H1 (cell line): ENCODE measurements around the gene CABP4. TPM values are rescaled to one million over a fixed set of nuclear protein-coding genes. Genes with fewer than 3 reads are reported as not detected.

Experiments
- CTCF ChIA-PET: fragments of 300-600 bp; sonication (Branson Sonifier 250); formaldehyde crosslinking; loops from one replicate; lab custom pipeline; 2021; ENCODE audit not compliant: partially characterized antibody; lab: Charles Lee
- POLR2A ChIA-PET: fragments of 300-600 bp; sonication (Branson Sonifier 250); formaldehyde crosslinking; loops from one replicate; lab custom pipeline; 2021; ENCODE audit warnings: inconsistent platforms; ENCODE audit not compliant: partially characterized antibody; lab: Charles Lee
- DNase-seq, 2 experiments: peaks; one replicate each; pipeline versions ENCODE4 v3.0.0 to v3.0.0-alpha.2; 2010 to 2022; ENCODE audit warnings: low spot score in 2 of 2, low read depth in 1 of 2, mixed read lengths in 1 of 2
- FAIRE-seq: peaks from 2 replicates; lab custom pipeline; 2011; peaks lifted over from hg19 to GRCh38; lab: Jason Lieb, UNC
- H2AFZ ChIP-seq: 2 replicates; pipeline ENCODE4 v1.8.1; 2012; ENCODE audit warnings: low read length, inconsistent platforms
- H2AK5ac ChIP-seq: 2 replicates; pipeline ENCODE4 v1.6.1; 2013; ENCODE audit warnings: low read depth, low read length
- H2BK120ac ChIP-seq: replicated peaks from 2 replicates; pipeline ENCODE3; 2013; ENCODE audit warnings: low read depth, low read length, inconsistent platforms
- H2BK12ac ChIP-seq: 2 replicates; pipeline ENCODE4 v1.6.1; 2013; ENCODE audit warnings: low read depth, low read length
- H2BK15ac ChIP-seq: 2 replicates; pipeline ENCODE4 v1.6.1; 2013; ENCODE audit warnings: low read length
- H2BK20ac ChIP-seq: 2 replicates; pipeline ENCODE4 v1.6.1; 2013; ENCODE audit warnings: low read length
- H2BK5ac ChIP-seq: 2 replicates; pipeline ENCODE4 v1.6.1; 2013; ENCODE audit warnings: low read depth, low read length
- H3K14ac ChIP-seq: 2 replicates; pipeline ENCODE4 v1.6.1; 2013; ENCODE audit warnings: inconsistent platforms; ENCODE audit not compliant: insufficient read length
- H3K18ac ChIP-seq: 2 replicates; pipeline ENCODE4 v1.6.1; 2013; ENCODE audit warnings: low read length; ENCODE audit errors: extremely low read depth
- H3K23ac ChIP-seq: 2 replicates; pipeline ENCODE4 v1.6.1; 2013; ENCODE audit warnings: inconsistent platforms; ENCODE audit not compliant: insufficient read length
- H3K23me2 ChIP-seq: 2 replicates; pipeline ENCODE4 v1.6.1; 2013; ENCODE audit warnings: low read depth, low read length
- H3K27ac ChIP-seq: 2 replicates; pipeline ENCODE4 v1.6.1; 2011; ENCODE audit warnings: low read depth, low read length, inconsistent platforms
- H3K27me3 ChIP-seq, 4 experiments: replicated peaks in 1 of 4; 1 replicate in 1 of 4; 2 replicates in 3 of 4; pipeline versions ENCODE4 v1.6.1 to v1.8.1; 2011 to 2013; ENCODE audit warnings: low read length in 3 of 4, mild to moderate bottlenecking in 3 of 4, inconsistent platforms in 2 of 4, mixed read lengths in 2 of 4, moderate library complexity in 1 of 4; ENCODE audit not compliant: control insufficient read depth in 3 of 4, insufficient read depth in 3 of 4; ENCODE audit errors: extremely low read depth in 1 of 4
- H3K36me3 ChIP-seq, 4 experiments: 2 replicates each; pipeline versions ENCODE4 v1.6.1 to v1.8.1; 2011 to 2013; ENCODE audit warnings: mild to moderate bottlenecking in 4 of 4, low read length in 3 of 4, moderate library complexity in 2 of 4, control low read depth in 1 of 4, inconsistent platforms in 1 of 4; ENCODE audit not compliant: insufficient read depth in 4 of 4, control insufficient read depth in 2 of 4
- H3K4ac ChIP-seq: replicated peaks from 2 replicates; pipeline ENCODE3; 2013; ENCODE audit warnings: low read length, low read depth, mixed read lengths, inconsistent platforms; ENCODE audit not compliant: insufficient read length
- H3K4me1 ChIP-seq, 4 experiments: replicated peaks in 1 of 4; 1 replicate in 1 of 4; 2 replicates in 3 of 4; pipeline versions ENCODE4 v1.6.1 to v1.8.1; 2011 to 2013; ENCODE audit warnings: low read length in 3 of 4, inconsistent platforms in 2 of 4, mixed read lengths in 1 of 4; ENCODE audit not compliant: insufficient read depth in 4 of 4, control insufficient read depth in 3 of 4
- H3K4me2 ChIP-seq, 2 experiments: 2 replicates each; pipeline versions ENCODE4 v1.6.1 to v1.8.1; 2011 to 2013; ENCODE audit warnings: low read depth in 2 of 2, low read length in 2 of 2, control low read depth in 1 of 2, inconsistent platforms in 1 of 2, mild to moderate bottlenecking in 1 of 2; ENCODE audit not compliant: insufficient read depth in 1 of 2
- H3K4me3 ChIP-seq, 4 experiments: fragments of 200-600, 300-600 bp in 1 of 4; sonication (generic), shearing (Covaris generic), sonication (Bioruptor Twin) in 1 of 4; 2 replicates each; pipeline versions ENCODE4 v1.5.1 to v1.8.1; 2011 to 2016; ENCODE audit warnings: low read length in 4 of 4, low read depth in 3 of 4, control low read depth in 2 of 4, inconsistent platforms in 2 of 4, mild to moderate bottlenecking in 2 of 4, mixed read lengths in 1 of 4, moderate library complexity in 1 of 4; ENCODE audit not compliant: insufficient read depth in 2 of 4; ENCODE audit errors: extremely low read depth in 1 of 4
- H3K56ac ChIP-seq: replicated peaks from 2 replicates; pipeline ENCODE3; 2013; ENCODE audit warnings: low read depth, mild to moderate bottlenecking, mixed read lengths, low read length, inconsistent platforms; ENCODE audit not compliant: insufficient read length
- H3K79me1 ChIP-seq: 2 replicates; pipeline ENCODE4 v1.6.1; 2013; ENCODE audit warnings: low read depth, low read length, control low read depth
- H3K79me2 ChIP-seq, 2 experiments: 2 replicates each; pipeline versions ENCODE4 v1.6.1 to v1.8.1; 2012 to 2013; ENCODE audit warnings: low read length in 2 of 2, mild to moderate bottlenecking in 2 of 2, inconsistent platforms in 1 of 2; ENCODE audit not compliant: insufficient read depth in 2 of 2, control insufficient read depth in 1 of 2
- H3K9ac ChIP-seq, 4 experiments: replicated peaks in 1 of 4; 1 replicate in 1 of 4; 2 replicates in 3 of 4; pipeline versions ENCODE4 v1.6.1 to v1.8.1; 2011 to 2013; ENCODE audit warnings: low read depth in 3 of 4, low read length in 3 of 4, control low read depth in 2 of 4, mild to moderate bottlenecking in 2 of 4, moderate library complexity in 2 of 4, inconsistent platforms in 1 of 4; ENCODE audit errors: extremely low read depth in 1 of 4
- H3K9me3 ChIP-seq, 2 experiments: 2 replicates each; pipeline versions ENCODE4 v1.6.1 to v1.8.1; 2012 to 2013; ENCODE audit warnings: mild to moderate bottlenecking in 2 of 2, moderate library complexity in 2 of 2, control low read depth in 1 of 2, inconsistent platforms in 1 of 2, low read depth in 1 of 2, low read length in 1 of 2, mixed read lengths in 1 of 2; ENCODE audit not compliant: insufficient read depth in 2 of 2
- H4K20me1 ChIP-seq, 2 experiments: replicated peaks in 1 of 2; 2 replicates each; pipeline versions ENCODE3 to v1.8.1; 2011 to 2013; ENCODE audit warnings: inconsistent platforms in 2 of 2, low read length in 2 of 2, mild to moderate bottlenecking in 1 of 2; ENCODE audit not compliant: insufficient read depth in 2 of 2, control insufficient read depth in 1 of 2
- H4K5ac ChIP-seq: 2 replicates; pipeline ENCODE4 v1.6.1; 2013; ENCODE audit warnings: low read length, low read depth, mixed read lengths, inconsistent platforms; ENCODE audit not compliant: insufficient read length
- H4K8ac ChIP-seq: 2 replicates; pipeline ENCODE4 v1.8.0; 2013; ENCODE audit warnings: mild to moderate bottlenecking, moderate library complexity, low read length, inconsistent platforms; ENCODE audit not compliant: insufficient read depth; ENCODE audit errors: extremely low read depth
- H4K91ac ChIP-seq: replicated peaks from 2 replicates; pipeline ENCODE3; 2013; ENCODE audit warnings: low read length, mixed read lengths, inconsistent platforms; ENCODE audit not compliant: insufficient read length
- HDAC6 ChIP-seq: IDR thresholded peaks from one replicate; pipeline ENCODE4 v1.7.1; 2012; ENCODE audit warnings: low read depth, mild to moderate bottlenecking, inconsistent platforms, low read length, moderate library complexity
- WGBS, 2 experiments: shearing (Covaris generic) in 1 of 2; methylation state at CpG; one replicate each; pipeline versions ENCODE4 v1.1.6 to v1.1.7; 2013 to 2015; ENCODE audit warnings: low lambda C conversion rate in 2 of 2, mixed read lengths in 2 of 2, inconsistent platforms in 1 of 2, low coverage in 1 of 2, missing lambda C conversion rate in 1 of 2; ENCODE audit not compliant: insufficient replicate concordance in 2 of 2, insufficient coverage in 1 of 2, insufficient read length in 1 of 2; ENCODE audit errors: extremely low coverage in 1 of 2, missing lambda C conversion rate in 1 of 2; 5-methylcytosine and 5-hydroxymethylcytosine counted together
- polyA plus RNA-seq, 7 experiments: library from polyadenylated mRNA; depleted of rRNA in 3 of 7; stranded (reverse) in 5 of 7; unstranded in 2 of 7; fragments of >200 nt in 5 of 7; fragments of 200-250 nt in 2 of 7; gene quantifications; 1 replicate in 5 of 7; 2 replicates in 1 of 7; 4 replicates in 1 of 7; pipeline versions ENCODE4 v1.2.1 to v1.2.3, GENCODE V29; 2011 to 2013; ENCODE audit warnings: missing spikeins in 2 of 7, mixed read lengths in 2 of 7
- total RNA-seq: library from RNA; stranded (reverse); fragmentation: NEBNext Ultra II Directional; extraction: Animal tissue kit (Norgen Biotek cat#: 25700); gene quantifications from 2 replicates; pipeline ENCODE4 v1.2.1, GENCODE V29; 2021

The CABP4 gene
- total and polyA plus RNA-seq, 2 of the 8 experiments (the other 6 are each of a cell fraction or from before 2014, with no cell fraction given), result not detected

GRCh38 chr11:67510023-67510345, 54.8 kb downstream of the CABP4 start:
- Histone ChIP-seq H2BK12ac (no peak overlapping the region), H2AK5ac (no peak overlapping the region), H3K9me3 (no peaks in the 10 kb centered on the region), H3K9ac (no peak overlapping the region), H3K23ac (no peak overlapping the region), H3K4me2 (no peak overlapping the region), H3K4me1 (peaks cover 0 to 19% (median 10%) of the 10 kb centered on the region in 4 experiments; a peak in 6 of 7 replicates), H4K20me1 (peaks cover 3 to 7% of the 10 kb centered on the region in 2 experiments), H3K14ac (no peak overlapping the region), H2BK5ac (no peak overlapping the region), H3K27ac (no peak overlapping the region), H2BK120ac (no peak overlapping the region), H4K5ac (no peak overlapping the region), H3K27me3 (peaks cover 0 to 8% (median 2%) of the 10 kb centered on the region in 4 experiments; a peak in 2 of 7 replicates), H3K79me1 (no peaks in the 10 kb centered on the region), H3K4me3 (no peak overlapping the region), H3K36me3 (no peaks in the 10 kb centered on the region), H4K91ac (no peak overlapping the region), H3K4ac (no peak overlapping the region), H2BK15ac (no peak overlapping the region), H3K18ac (no peak overlapping the region), H2BK20ac (no peak overlapping the region), H2AFZ (no peak overlapping the region), H3K23me2 (peaks cover 11% of the 10 kb centered on the region), H4K8ac (no peak overlapping the region), H3K79me2 (0 out of 4 replicates have a peak, but pooled peaks cover 0 to 8% of the 10 kb centered on the region in 2 experiments), H3K56ac (no peak overlapping the region)
- WGBS, 2 experiments, result 79% methylated on average over 3 of the region's 3 CpGs; no CpG with 5 or more reads in 1 of the 2 experiments
- ChIA-PET CTCF (no interaction called here), POLR2A (no interaction called here)
- no peak for FAIRE-seq
- DNase-seq, result no peak
- no peak for TF ChIP-seq HDAC6
